HEK293 (cell line): Measurements from ENCODE around the gene IQCB1.

ENCODE experiments used
- CTCF ChIA-PET: fragments of 350-600 bp; formaldehyde crosslinking; extraction: SDS; loops from one replicate; lab custom pipeline; 2021; ENCODE audit warnings: antibody characterized with exemption; lab: Yijun Ruan, JAX
- POLR2A ChIA-PET: fragments of 300-600 bp; formaldehyde crosslinking; extraction: SDS; loops from one replicate; lab custom pipeline; 2020; ENCODE audit warnings: antibody characterized with exemption, inconsistent platforms; lab: Yijun Ruan, JAX
- H3K27ac ChIP-seq: fragments of 200-500 bp; sonication (Bioruptor generic); 2 replicates; pipeline ENCODE4 v1.5.1; 2014; ENCODE audit warnings: low read depth, low read length, control low read depth, inconsistent platforms; ENCODE audit errors: extremely low read depth
- H3K36me3 ChIP-seq, 2 experiments: fragments of 200-500 bp in 1 of 2; sonication (Bioruptor generic) in 1 of 2; 1 replicate in 1 of 2; 2 replicates in 1 of 2; pipeline ENCODE4 v1.5.1; 2014 to 2017; ENCODE audit warnings: inconsistent platforms in 2 of 2, low read length in 2 of 2; ENCODE audit not compliant: control insufficient read depth in 2 of 2, insufficient read depth in 1 of 2
- H3K4me1 ChIP-seq: fragments of 200-500 bp; sonication (Bioruptor generic); 2 replicates; pipeline ENCODE4 v1.5.1; 2014; ENCODE audit warnings: mild to moderate bottlenecking, low read length, inconsistent platforms; ENCODE audit not compliant: control insufficient read depth, insufficient read depth
- H3K4me3 ChIP-seq: 2 replicates; pipeline ENCODE4 v1.5.1; 2011; ENCODE audit warnings: low read depth, mild to moderate bottlenecking, control low read depth, low read length, moderate library complexity
- H3K9me3 ChIP-seq: fragments of 200-500 bp; sonication (Bioruptor generic); 2 replicates; pipeline ENCODE4 v1.5.1; 2014; ENCODE audit warnings: low read depth, low read length, inconsistent platforms; ENCODE audit not compliant: control insufficient read depth, insufficient read depth
- REPIN1 ChIP-seq: fragments of 450-650 bp; formaldehyde crosslinking; IDR thresholded peaks from 2 replicates; pipeline ENCODE4 v1.5.1; 2017; ENCODE audit warnings: missing biosample characterization, missing genetic modification characterization, low read depth
- ZFP3 ChIP-seq: fragments of 450-650 bp; formaldehyde crosslinking; IDR thresholded peaks from 2 replicates; pipeline ENCODE4 v1.5.1; 2016; ENCODE audit warnings: low read depth, missing biosample characterization, missing genetic modification characterization
- ZNF121 ChIP-seq: fragments of 450-650 bp; formaldehyde crosslinking; IDR thresholded peaks from 2 replicates; pipeline ENCODE4 v1.5.1; 2016; ENCODE audit warnings: missing biosample characterization, missing genetic modification characterization
- ZNF174 ChIP-seq: fragments of 450-650 bp; formaldehyde crosslinking; IDR thresholded peaks from 2 replicates; pipeline ENCODE4 v1.5.0; 2017; ENCODE audit warnings: missing biosample characterization, mild to moderate bottlenecking, missing genetic modification characterization
- ZNF202 ChIP-seq: fragments of 450-650 bp; formaldehyde crosslinking; IDR thresholded peaks from 2 replicates; pipeline ENCODE4 v1.5.1; 2016; ENCODE audit warnings: missing biosample characterization, missing genetic modification characterization, borderline replicate concordance
- ZNF221 ChIP-seq: fragments of 450-650 bp; formaldehyde crosslinking; IDR thresholded peaks from 2 replicates; pipeline ENCODE4 v1.5.1; 2017; ENCODE audit warnings: missing biosample characterization, missing genetic modification characterization, borderline replicate concordance
- ZNF223 ChIP-seq: fragments of 450-650 bp; formaldehyde crosslinking; IDR thresholded peaks from 2 replicates; pipeline ENCODE4 v1.5.1; 2016; ENCODE audit warnings: missing biosample characterization, missing genetic modification characterization
- ZNF24 ChIP-seq: fragments of 450-650 bp; formaldehyde crosslinking; IDR thresholded peaks from 2 replicates; pipeline ENCODE4 v1.5.1; 2016; ENCODE audit warnings: missing biosample characterization, missing genetic modification characterization
- ZNF324 ChIP-seq: fragments of 450-650 bp; formaldehyde crosslinking; IDR thresholded peaks from 2 replicates; pipeline ENCODE4 v1.5.1; 2016; ENCODE audit warnings: missing biosample characterization, missing genetic modification characterization
- ZNF366 ChIP-seq: fragments of 450-650 bp; formaldehyde crosslinking; conservative IDR thresholded peaks from 2 replicates; pipeline ENCODE4 v1.5.1; 2016; ENCODE audit warnings: missing biosample characterization, missing genetic modification characterization
- ZNF473 ChIP-seq: fragments of 450-650 bp; formaldehyde crosslinking; IDR thresholded peaks from 2 replicates; pipeline ENCODE4 v1.5.1; 2017; ENCODE audit warnings: missing biosample characterization, missing genetic modification characterization
- ZNF530 ChIP-seq: fragments of 450-650 bp; formaldehyde crosslinking; IDR thresholded peaks from 2 replicates; pipeline ENCODE4 v1.5.1; 2016; ENCODE audit warnings: low read depth, missing biosample characterization, missing genetic modification characterization
- ZNF549 ChIP-seq: fragments of 450-650 bp; IDR thresholded peaks from 2 replicates; pipeline ENCODE4 v1.5.1; 2018; ENCODE audit warnings: missing biosample characterization, missing genetic modification characterization, mild to moderate bottlenecking, inconsistent platforms, moderate library complexity
- ZNF558 ChIP-seq: fragments of 450-650 bp; formaldehyde crosslinking; IDR thresholded peaks from 2 replicates; pipeline ENCODE4 v1.5.1; 2016; ENCODE audit warnings: missing biosample characterization, missing genetic modification characterization
- ZNF560 ChIP-seq: fragments of 450-650 bp; formaldehyde crosslinking; IDR thresholded peaks from 2 replicates; pipeline ENCODE4 v1.5.1; 2017; ENCODE audit warnings: missing biosample characterization, missing genetic modification characterization, borderline replicate concordance
- ZNF664 ChIP-seq: fragments of 450-650 bp; formaldehyde crosslinking; IDR thresholded peaks from 2 replicates; pipeline ENCODE4 v1.5.1; 2016; ENCODE audit warnings: missing biosample characterization, missing genetic modification characterization
- ZNF776 ChIP-seq: fragments of 450-650 bp; formaldehyde crosslinking; IDR thresholded peaks from 2 replicates; pipeline ENCODE4 v1.5.0; 2017; ENCODE audit warnings: missing biosample characterization, missing genetic modification characterization, borderline replicate concordance
- TF ChIP-seq, protein P1 (sequence below): fragments of 450-650 bp; formaldehyde crosslinking; optimal IDR thresholded peaks from 2 replicates; pipeline ENCODE3; 2016; ENCODE audit warnings: missing biosample characterization, mild to moderate bottlenecking, missing genetic modification characterization
- TF ChIP-seq, protein P2 (sequence below): fragments of 450-650 bp; formaldehyde crosslinking; IDR thresholded peaks from 2 replicates; pipeline ENCODE4 v1.5.1; 2016; ENCODE audit warnings: missing biosample characterization, missing genetic modification characterization
- TF ChIP-seq, protein P3 (sequence below): fragments of 450-650 bp; formaldehyde crosslinking; IDR thresholded peaks from 2 replicates; pipeline ENCODE4 v1.5.1; 2016; ENCODE audit warnings: missing biosample characterization, missing genetic modification characterization
- TF ChIP-seq, protein P4 (sequence below): fragments of 450-650 bp; formaldehyde crosslinking; IDR thresholded peaks from 2 replicates; pipeline ENCODE4; 2016; ENCODE audit warnings: missing biosample characterization, missing genetic modification characterization
- TF ChIP-seq, protein P5 (sequence below): fragments of 450-650 bp; formaldehyde crosslinking; IDR thresholded peaks from 2 replicates; pipeline ENCODE4 v1.5.1; 2017; ENCODE audit warnings: missing biosample characterization, missing genetic modification characterization
- TF ChIP-seq, protein P6 (sequence below): fragments of 450-650 bp; formaldehyde crosslinking; IDR thresholded peaks from 2 replicates; pipeline ENCODE4 v1.5.1; 2017; ENCODE audit warnings: missing biosample characterization, missing genetic modification characterization

IQCB1 gene

DNA sequence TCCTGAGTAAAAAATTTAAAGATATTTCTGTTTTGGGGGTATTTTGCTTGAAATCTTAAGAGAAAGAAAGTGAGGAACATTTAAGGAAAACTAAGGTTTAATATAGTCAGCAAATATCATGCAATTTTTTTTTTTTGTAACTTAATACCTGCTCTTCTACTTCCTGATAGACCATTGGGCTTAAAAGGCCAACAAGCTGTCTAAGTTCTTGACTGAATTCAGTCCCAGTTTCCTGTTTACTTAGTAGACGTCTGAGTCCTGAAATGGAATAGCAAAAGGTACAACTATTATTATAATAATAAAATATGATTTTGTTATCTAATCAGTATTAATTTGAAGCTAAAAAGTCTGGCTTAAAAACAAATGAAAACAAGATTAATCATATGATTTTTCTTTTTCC lies 37.9 kb downstream of the IQCB1 start:
- POLR2A ChIA-PET: interaction anchor here (1.1 kb wide), 1 partner anchor 9 kb away, joined by 7 read pairs; no protein-coding TSS in a partner anchor
- CTCF ChIA-PET: no interaction called here
- no peaks in the 10 kb centered on the region for H3K4me1 ChIP-seq
- H3K9me3 ChIP-seq: no peaks in the 10 kb centered on the region
- TF ChIP-seq ZNF202 (tag by site-specific recombination) (no peak), ZNF223 (no peak), ZNF560 (tag by site-specific recombination) (no peak), ZNF121 (tag by site-specific recombination) (no peak), ZNF174 (tag by site-specific recombination) (no peak), ZNF549 (no peak), ZNF324 (tag by site-specific recombination) (no peak), ZNF221 (tag by site-specific recombination) (no peak), ZNF473 (tag by site-specific recombination) (no peak), ZNF664 (tag by site-specific recombination) (no peak), ZNF776 (no peak)
- TF ChIP-seq, protein P1, sequence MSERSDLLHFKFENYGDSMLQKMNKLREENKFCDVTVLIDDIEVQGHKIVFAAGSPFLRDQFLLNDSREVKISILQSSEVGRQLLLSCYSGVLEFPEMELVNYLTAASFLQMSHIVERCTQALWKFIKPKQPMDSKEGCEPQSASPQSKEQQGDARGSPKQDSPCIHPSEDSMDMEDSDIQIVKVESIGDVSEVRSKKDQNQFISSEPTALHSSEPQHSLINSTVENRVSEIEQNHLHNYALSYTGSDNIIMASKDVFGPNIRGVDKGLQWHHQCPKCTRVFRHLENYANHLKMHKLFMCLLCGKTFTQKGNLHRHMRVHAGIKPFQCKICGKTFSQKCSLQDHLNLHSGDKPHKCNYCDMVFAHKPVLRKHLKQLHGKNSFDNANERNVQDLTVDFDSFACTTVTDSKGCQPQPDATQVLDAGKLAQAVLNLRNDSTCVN (tag by site-specific recombination): no peak
- TF ChIP-seq, protein P2, sequence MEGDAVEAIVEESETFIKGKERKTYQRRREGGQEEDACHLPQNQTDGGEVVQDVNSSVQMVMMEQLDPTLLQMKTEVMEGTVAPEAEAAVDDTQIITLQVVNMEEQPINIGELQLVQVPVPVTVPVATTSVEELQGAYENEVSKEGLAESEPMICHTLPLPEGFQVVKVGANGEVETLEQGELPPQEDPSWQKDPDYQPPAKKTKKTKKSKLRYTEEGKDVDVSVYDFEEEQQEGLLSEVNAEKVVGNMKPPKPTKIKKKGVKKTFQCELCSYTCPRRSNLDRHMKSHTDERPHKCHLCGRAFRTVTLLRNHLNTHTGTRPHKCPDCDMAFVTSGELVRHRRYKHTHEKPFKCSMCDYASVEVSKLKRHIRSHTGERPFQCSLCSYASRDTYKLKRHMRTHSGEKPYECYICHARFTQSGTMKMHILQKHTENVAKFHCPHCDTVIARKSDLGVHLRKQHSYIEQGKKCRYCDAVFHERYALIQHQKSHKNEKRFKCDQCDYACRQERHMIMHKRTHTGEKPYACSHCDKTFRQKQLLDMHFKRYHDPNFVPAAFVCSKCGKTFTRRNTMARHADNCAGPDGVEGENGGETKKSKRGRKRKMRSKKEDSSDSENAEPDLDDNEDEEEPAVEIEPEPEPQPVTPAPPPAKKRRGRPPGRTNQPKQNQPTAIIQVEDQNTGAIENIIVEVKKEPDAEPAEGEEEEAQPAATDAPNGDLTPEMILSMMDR (tag by site-specific recombination): no peak
- TF ChIP-seq, all 188 proteins: peak for 0
- Histone ChIP-seq H3K27ac (no peak overlapping the region), H3K4me3 (no peak overlapping the region), H3K36me3 (peaks cover 0 to 42% of the 10 kb centered on the region in 2 experiments; a peak in 2 of 3 replicates)

DNA sequence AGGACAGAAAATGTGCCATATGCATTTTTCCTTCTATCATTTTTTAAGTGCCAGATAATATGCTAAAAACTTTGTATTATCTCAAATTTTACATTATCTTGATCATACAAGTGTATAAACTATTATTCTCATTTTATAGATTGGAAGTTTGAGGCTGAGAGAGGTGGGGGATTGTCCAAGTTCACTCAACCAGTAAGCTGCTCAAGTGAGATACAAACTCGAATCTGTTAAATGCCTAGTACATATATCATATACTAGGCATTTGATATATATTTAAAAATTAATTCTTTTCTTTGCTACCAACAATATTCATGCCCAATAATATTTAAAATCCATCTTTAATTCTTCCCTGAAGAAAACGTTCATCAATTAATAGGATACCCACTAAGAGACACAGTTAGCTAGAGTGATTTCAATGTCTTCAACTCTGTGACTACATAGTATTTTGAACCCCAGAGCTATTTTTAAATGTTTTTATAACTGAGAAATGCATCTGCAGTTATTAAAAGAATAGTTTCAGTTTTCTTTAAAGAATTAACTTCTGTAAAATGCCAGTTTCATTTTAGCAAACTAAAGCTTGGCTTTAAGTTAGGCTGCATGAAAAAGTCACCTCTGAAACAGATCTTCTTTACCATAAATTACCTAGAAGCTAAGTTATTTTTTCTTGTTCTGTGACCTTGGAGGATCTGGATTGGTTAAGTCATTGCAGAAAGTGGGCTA lies 40.4 kb downstream of the IQCB1 start:
- ChIA-PET CTCF (no interaction called here), POLR2A (no interaction called here)
- Histone ChIP-seq H3K4me1 (no peaks in the 10 kb centered on the region), H3K36me3 (peaks cover 0 to 45% of the 10 kb centered on the region in 2 experiments; a peak in 2 of 3 replicates), H3K27ac (no peak overlapping the region), H3K4me3 (no peak overlapping the region), H3K9me3 (no peaks in the 10 kb centered on the region)
- TF ChIP-seq ZNF530 (tag by site-specific recombination) (no peak), ZNF366 (tag by site-specific recombination) (no peak)

DNA sequence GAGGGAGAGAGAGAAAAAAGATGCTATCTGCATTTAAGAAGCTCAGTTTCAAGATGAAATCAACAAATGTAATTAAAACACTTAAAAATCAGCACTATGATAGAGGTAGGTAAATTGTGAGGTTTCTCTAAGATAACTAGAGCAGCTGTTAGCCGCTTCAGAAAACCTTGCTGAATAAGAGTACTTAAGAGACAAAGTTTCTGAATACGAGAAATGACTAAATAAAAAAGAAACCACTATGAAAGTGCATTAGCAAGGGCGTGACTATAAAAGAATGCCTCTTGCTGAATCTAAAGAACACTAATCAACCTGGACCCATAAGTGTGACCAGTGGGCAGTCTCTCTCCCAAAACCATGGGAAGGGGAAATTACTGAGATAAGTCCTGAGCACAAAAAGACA lies 41.8 kb downstream of the IQCB1 start:
- no peak overlapping the region for H3K4me3 ChIP-seq
- H3K36me3 ChIP-seq: peaks cover 3 to 50% of the 10 kb centered on the region in 2 experiments; a peak in 2 of 3 replicates
- CTCF ChIA-PET: no interaction called here
- TF ChIP-seq, protein P3, sequence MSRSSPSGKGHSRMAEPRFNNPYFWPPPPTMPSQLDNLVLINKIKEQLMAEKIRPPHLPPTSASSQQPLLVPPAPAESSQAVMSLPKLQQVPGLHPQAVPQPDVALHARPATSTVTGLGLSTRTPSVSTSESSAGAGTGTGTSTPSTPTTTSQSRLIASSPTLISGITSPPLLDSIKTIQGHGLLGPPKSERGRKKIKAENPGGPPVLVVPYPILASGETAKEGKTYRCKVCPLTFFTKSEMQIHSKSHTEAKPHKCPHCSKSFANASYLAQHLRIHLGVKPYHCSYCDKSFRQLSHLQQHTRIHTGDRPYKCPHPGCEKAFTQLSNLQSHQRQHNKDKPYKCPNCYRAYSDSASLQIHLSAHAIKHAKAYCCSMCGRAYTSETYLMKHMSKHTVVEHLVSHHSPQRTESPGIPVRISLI: no peak
- TF ChIP-seq, protein P4, sequence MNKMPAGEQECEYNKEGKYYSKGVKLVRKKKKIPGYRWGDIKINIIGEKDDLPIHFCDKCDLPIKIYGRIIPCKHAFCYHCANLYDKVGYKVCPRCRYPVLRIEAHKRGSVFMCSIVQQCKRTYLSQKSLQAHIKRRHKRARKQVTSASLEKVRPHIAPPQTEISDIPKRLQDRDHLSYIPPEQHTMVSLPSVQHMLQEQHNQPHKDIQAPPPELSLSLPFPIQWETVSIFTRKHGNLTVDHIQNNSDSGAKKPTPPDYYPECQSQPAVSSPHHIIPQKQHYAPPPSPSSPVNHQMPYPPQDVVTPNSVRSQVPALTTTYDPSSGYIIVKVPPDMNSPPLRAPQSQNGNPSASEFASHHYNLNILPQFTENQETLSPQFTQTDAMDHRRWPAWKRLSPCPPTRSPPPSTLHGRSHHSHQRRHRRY (tag by site-specific recombination): no peak
- TF ChIP-seq ZNF558 (tag by site-specific recombination) (no peak), ZFP3 (no peak), ZNF24 (tag by site-specific recombination) (no peak), REPIN1 (tag by site-specific recombination) (no peak)
- TF ChIP-seq, protein P5, sequence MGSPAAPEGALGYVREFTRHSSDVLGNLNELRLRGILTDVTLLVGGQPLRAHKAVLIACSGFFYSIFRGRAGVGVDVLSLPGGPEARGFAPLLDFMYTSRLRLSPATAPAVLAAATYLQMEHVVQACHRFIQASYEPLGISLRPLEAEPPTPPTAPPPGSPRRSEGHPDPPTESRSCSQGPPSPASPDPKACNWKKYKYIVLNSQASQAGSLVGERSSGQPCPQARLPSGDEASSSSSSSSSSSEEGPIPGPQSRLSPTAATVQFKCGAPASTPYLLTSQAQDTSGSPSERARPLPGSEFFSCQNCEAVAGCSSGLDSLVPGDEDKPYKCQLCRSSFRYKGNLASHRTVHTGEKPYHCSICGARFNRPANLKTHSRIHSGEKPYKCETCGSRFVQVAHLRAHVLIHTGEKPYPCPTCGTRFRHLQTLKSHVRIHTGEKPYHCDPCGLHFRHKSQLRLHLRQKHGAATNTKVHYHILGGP (tag by site-specific recombination): no peak
- TF ChIP-seq, protein P6, sequence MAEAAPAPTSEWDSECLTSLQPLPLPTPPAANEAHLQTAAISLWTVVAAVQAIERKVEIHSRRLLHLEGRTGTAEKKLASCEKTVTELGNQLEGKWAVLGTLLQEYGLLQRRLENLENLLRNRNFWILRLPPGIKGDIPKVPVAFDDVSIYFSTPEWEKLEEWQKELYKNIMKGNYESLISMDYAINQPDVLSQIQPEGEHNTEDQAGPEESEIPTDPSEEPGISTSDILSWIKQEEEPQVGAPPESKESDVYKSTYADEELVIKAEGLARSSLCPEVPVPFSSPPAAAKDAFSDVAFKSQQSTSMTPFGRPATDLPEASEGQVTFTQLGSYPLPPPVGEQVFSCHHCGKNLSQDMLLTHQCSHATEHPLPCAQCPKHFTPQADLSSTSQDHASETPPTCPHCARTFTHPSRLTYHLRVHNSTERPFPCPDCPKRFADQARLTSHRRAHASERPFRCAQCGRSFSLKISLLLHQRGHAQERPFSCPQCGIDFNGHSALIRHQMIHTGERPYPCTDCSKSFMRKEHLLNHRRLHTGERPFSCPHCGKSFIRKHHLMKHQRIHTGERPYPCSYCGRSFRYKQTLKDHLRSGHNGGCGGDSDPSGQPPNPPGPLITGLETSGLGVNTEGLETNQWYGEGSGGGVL (tag by site-specific recombination): no peak

More for the DNA sequence above, 41.8 kb downstream of the IQCB1 start:
- POLR2A ChIA-PET: no interaction called here
- no peak overlapping the region for H3K27ac ChIP-seq
- no peaks in the 10 kb centered on the region for H3K9me3 ChIP-seq
- H3K4me1 ChIP-seq: no peaks in the 10 kb centered on the region
